NB4 (cell line): ENCODE measurements around the gene FAM241A.

Experiments
- CTCF ChIP-seq: IDR thresholded peaks from one replicate; pipeline ENCODE4 v1.5.1; 2012; ENCODE audit warnings: low read depth, low read length
- POLR2A ChIP-seq: IDR thresholded peaks from 2 replicates; pipeline ENCODE4 v1.6.1; 2011; ENCODE audit warnings: mild to moderate bottlenecking; ENCODE audit not compliant: insufficient read length; ENCODE audit errors: extremely low read depth

GRCh38 chr4:112099701-112100297 is 45.5 kb upstream of the FAM241A start:
- TF ChIP-seq POLR2A = no peak
- peak; percentile 21 for TF ChIP-seq CTCF
